HG03066 (cell line): ENCODE measurements around the gene LEF1.

Experiments
- ATAC-seq: cut with Tn5 transposase; IDR thresholded peaks from one replicate; pipeline ENCODE4 v1.9.1; 2021; ENCODE audit warnings: low read depth; ENCODE audit not compliant: unreplicated experiment

LEF1 gene

DNA sequence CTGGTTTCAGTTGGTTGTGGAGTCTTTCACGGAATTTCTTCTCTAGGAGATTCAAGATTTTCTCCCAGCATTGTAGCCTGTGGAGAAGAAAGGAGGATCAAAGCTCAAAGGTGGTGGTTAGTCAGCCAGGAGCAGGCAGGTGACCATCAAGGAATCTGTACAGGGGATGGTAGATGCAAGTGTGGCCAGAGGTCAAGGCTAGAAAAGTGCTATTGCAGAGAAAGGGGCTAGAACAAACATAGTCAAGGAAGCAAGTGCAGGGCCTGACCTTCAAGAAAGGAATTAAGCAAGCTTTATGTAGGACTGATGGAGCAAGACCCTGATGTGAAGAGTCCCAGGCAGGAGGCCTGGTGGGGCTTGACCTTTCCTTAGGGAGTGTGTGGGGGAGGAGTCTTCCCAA is 162.9 kb downstream of the LEF1 start:
- ATAC-seq = no peak

GRCh38 chr4:108004646-108005045 is 164.1 kb downstream of the LEF1 start:
- ATAC-seq = no peak

- ATAC-seq = no peak
These were observed 164.7 kb downstream of the LEF1 start for GRCh38 chr4:108003982-108004515.

GRCh38 chr4:108001540-108002135 is 167.1 kb downstream of the LEF1 start:
- no peak for ATAC-seq

DNA sequence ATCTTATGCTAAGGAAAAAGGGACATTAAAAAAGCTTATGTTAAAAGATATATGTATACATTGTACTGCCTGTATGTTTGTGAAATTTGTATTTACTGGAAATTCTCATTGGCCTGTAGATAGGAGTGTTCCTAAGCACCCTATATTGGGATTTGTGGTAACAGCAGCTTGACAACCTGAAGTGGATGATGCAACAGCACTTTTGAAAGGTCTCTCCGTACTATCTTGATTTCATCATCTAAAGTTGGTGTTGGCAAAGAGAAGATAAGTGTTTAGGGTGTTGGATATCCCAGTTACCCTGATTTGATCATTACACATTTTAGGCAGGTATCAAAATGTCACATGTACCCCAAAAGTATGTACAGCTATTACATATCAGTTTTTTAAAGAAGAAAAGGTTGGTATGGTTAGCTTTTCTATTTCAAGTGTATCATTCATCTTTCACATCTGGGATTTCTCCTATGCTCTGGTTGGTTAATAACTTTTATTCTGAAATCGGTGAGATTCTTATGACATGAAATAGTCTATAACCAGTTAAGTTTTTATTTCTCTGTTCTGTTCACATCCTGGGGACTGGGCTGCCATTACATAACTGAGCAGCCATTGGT is 168.7 kb downstream of the LEF1 start:
- ATAC-seq = no peak

- ATAC-seq = no peak
These were observed 170.9 kb downstream of the LEF1 start for GRCh38 chr4:107997794-107998193.
